HEK293T (cell line): ENCODE results near the gene TRERF1.

Experiments used
- ARNT ChIP-seq: fragments of 450-650 bp; IDR thresholded peaks from 2 replicates; pipeline ENCODE4 v1.6.1; 2017; ENCODE audit warnings: mild to moderate bottlenecking
- BHLHE40 ChIP-seq: fragments of 450-650 bp; IDR thresholded peaks from 2 replicates; pipeline ENCODE4 v1.6.1; 2016; ENCODE audit warnings: mild to moderate bottlenecking, moderate library complexity, borderline replicate concordance
- ELF4 ChIP-seq: fragments of 450-650 bp; IDR thresholded peaks from 2 replicates; pipeline ENCODE4 v1.6.1; 2017; ENCODE audit warnings: antibody characterized with exemption
- FOXA1 ChIP-seq: fragments of 450-650 bp; IDR thresholded peaks from 2 replicates; pipeline ENCODE4 v1.6.1; 2016; ENCODE audit warnings: mild to moderate bottlenecking
- FOXK2 ChIP-seq: fragments of 450-650 bp; IDR thresholded peaks from 2 replicates; pipeline ENCODE4 v1.6.1; 2016; ENCODE audit warnings: mild to moderate bottlenecking
- FOXM1 ChIP-seq: fragments of 450-650 bp; IDR thresholded peaks from 2 replicates; pipeline ENCODE4 v1.6.1; 2017; ENCODE audit warnings: mild to moderate bottlenecking, borderline replicate concordance
- HDGF ChIP-seq: fragments of 450-650 bp; IDR thresholded peaks from 2 replicates; pipeline ENCODE4 v1.6.1; 2017; ENCODE audit warnings: antibody characterized with exemption, borderline replicate concordance
- L3MBTL2 ChIP-seq: fragments of 450-650 bp; conservative IDR thresholded peaks from 2 replicates; pipeline ENCODE4 v1.6.1; 2016; ENCODE audit warnings: mild to moderate bottlenecking
- NFRKB ChIP-seq: fragments of 450-650 bp; IDR thresholded peaks from 2 replicates; pipeline ENCODE4 v1.6.1; 2016; ENCODE audit warnings: mild to moderate bottlenecking, moderate library complexity
- SP1 ChIP-seq: fragments of 450-650 bp; IDR thresholded peaks from 2 replicates; pipeline ENCODE4 v1.6.1; 2017
- SUZ12 ChIP-seq: fragments of 450-650 bp; IDR thresholded peaks from 2 replicates; pipeline ENCODE4 v1.6.1; 2016; ENCODE audit warnings: mild to moderate bottlenecking
- TARDBP ChIP-seq: fragments of 450-650 bp; IDR thresholded peaks from 2 replicates; pipeline ENCODE4 v1.6.1; 2016
- ZNF384 ChIP-seq: fragments of 450-650 bp; IDR thresholded peaks from 2 replicates; pipeline ENCODE4 v1.6.1; 2016
- TF ChIP-seq, protein P1 (sequence below): fragments of 450-650 bp; IDR thresholded peaks from 2 replicates; pipeline ENCODE4 v1.6.1; 2016

DNA sequence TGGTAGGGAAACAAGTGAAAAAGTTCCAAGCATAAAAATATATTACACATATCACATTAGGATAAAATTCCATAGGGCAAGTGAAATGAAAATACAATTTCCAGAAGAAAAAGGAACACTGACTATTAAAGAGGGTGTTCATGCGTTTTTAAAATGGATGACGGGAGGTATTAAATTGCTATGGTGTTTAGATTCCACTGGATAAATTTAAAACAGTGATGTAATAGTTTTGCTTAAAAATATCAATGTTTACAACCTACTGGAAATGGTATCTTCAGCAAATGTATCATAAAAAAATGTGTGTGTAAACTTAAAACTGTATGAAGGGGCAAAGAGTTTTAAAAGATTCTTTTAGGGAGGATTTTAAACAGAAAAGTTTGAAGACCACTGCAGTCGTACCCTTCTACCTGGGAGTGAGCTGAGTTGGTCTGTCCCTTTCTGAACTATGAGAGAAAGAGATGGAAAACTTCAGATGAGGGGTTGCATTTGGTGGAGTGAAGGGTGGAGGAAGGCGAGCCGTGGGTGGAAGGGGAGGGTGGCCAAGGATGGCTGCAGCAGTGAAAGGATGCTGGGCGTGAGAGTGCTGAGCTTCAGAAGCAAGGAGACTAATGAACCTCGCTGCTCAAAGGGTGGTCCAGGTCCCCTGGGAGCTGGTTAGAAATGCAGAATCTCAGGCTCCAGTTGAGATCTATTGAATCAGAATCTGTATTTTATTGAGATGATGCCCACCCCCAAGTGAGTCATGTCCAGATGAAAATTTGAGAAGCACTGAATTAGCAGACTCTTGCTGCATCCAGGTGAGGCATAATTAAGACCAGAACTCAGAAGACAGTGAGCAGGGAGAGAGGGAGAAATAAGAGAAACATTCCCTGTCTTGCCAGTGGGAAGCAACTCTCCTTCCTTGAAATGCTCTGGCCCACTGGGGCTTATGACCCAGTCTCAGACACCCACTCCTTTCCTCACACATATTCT, 179.6 kb downstream of the TRERF1 start:
- TF ChIP-seq FOXM1, result no peak
- no peak for TF ChIP-seq BHLHE40
- no peak for TF ChIP-seq ELF4
- TF ChIP-seq ZNF384, result no peak
- TF ChIP-seq SP1, result no peak
- no peak for TF ChIP-seq FOXA1
- no peak for TF ChIP-seq SUZ12
- no peak for TF ChIP-seq HDGF
- TF ChIP-seq FOXK2, result no peak
- TF ChIP-seq TARDBP, result no peak
- no peak for TF ChIP-seq NFRKB
- TF ChIP-seq, protein P1, sequence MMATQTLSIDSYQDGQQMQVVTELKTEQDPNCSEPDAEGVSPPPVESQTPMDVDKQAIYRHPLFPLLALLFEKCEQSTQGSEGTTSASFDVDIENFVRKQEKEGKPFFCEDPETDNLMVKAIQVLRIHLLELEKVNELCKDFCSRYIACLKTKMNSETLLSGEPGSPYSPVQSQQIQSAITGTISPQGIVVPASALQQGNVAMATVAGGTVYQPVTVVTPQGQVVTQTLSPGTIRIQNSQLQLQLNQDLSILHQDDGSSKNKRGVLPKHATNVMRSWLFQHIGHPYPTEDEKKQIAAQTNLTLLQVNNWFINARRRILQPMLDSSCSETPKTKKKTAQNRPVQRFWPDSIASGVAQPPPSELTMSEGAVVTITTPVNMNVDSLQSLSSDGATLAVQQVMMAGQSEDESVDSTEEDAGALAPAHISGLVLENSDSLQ, result no peak
- TF ChIP-seq ARNT, result no peak
- TF ChIP-seq L3MBTL2, result no peak
